Measurements from ENCODE around the gene ARL17A.
"Not testable (repeated sequence)": the region's sequence is repeated elsewhere in the genome, so short reads cannot be mapped to it uniquely, and the experiment has no call there.

Gene ARL17A

DNA sequence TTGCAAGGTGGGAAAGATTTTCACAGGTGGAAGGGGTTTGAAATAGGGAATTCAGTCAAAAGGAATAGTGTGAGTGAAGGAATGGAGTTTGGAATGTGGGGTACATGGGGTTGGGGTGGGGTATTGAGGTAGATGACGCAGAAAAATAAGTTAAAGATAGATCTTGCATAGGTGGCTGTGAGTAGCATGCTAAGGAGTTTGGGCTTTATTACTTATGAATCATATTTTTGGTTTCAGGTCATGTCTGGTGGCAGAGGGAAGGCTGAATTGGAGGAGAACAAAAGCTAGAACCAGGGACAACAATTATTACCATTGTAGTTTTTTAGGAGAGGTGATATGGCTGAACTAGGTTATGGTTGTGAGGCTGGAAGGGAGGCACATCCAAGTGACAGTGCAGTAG lies 34.4 kb upstream of the ARL17A start:
- H3K27me3 ChIP-seq (replicated peaks in 2 of 5; ENCODE audit: control insufficient read depth in 4 of 5, insufficient read depth in 5 of 5, low read length in 4 of 5); H3K27ac ChIP-seq (ENCODE audit: insufficient read depth in 1 of 2, low read depth in 1 of 2, low read length in 2 of 2, poor library complexity in 1 of 2, severe bottlenecking in 2 of 2); H3K4me3 ChIP-seq (ENCODE audit: control insufficient read depth in 1 of 7, extremely low read depth in 1 of 7, insufficient read depth in 4 of 7, low read depth in 2 of 7, low read length in 6 of 7); H3K9me3 ChIP-seq (ENCODE audit: control extremely low read depth in 1 of 5, control insufficient read depth in 4 of 5, insufficient read depth in 2 of 5, low read depth in 1 of 5, low read length in 4 of 5); DNase-seq; CTCF ChIA-PET; H3K36me3 ChIP-seq (ENCODE audit: control insufficient read depth in 4 of 4, insufficient read depth in 4 of 4, low read length in 3 of 4); POLR2A ChIA-PET; H3K4me1 ChIP-seq (ENCODE audit: control extremely low read depth in 1 of 4, control insufficient read depth in 4 of 4, insufficient read depth in 4 of 4, low read length in 3 of 4): not testable (repeated sequence)
- no CpG with 5 or more reads among the region's 1 CpG for WGBS (ENCODE audit: insufficient coverage)

GRCh38 chr17:46611304-46611703 lies 31.8 kb upstream of the ARL17A start:
- DNase-seq; H3K9me3 ChIP-seq (ENCODE audit: control extremely low read depth in 1 of 5, control insufficient read depth in 4 of 5, insufficient read depth in 2 of 5, low read depth in 1 of 5, low read length in 4 of 5); H3K4me3 ChIP-seq (ENCODE audit: control insufficient read depth in 1 of 7, extremely low read depth in 1 of 7, insufficient read depth in 4 of 7, low read depth in 2 of 7, low read length in 6 of 7); H3K4me1 ChIP-seq (ENCODE audit: control extremely low read depth in 1 of 4, control insufficient read depth in 4 of 4, insufficient read depth in 4 of 4, low read length in 3 of 4); CTCF ChIA-PET; H3K27ac ChIP-seq (ENCODE audit: insufficient read depth in 1 of 2, low read depth in 1 of 2, low read length in 2 of 2, poor library complexity in 1 of 2, severe bottlenecking in 2 of 2); H3K36me3 ChIP-seq (ENCODE audit: control insufficient read depth in 4 of 4, insufficient read depth in 4 of 4, low read length in 3 of 4); POLR2A ChIA-PET; H3K27me3 ChIP-seq (replicated peaks in 2 of 5; ENCODE audit: control insufficient read depth in 4 of 5, insufficient read depth in 5 of 5, low read length in 4 of 5): not testable (repeated sequence)
- WGBS (ENCODE audit: insufficient coverage) = no CpG with 5 or more reads among the region's 2 CpGs

DNA sequence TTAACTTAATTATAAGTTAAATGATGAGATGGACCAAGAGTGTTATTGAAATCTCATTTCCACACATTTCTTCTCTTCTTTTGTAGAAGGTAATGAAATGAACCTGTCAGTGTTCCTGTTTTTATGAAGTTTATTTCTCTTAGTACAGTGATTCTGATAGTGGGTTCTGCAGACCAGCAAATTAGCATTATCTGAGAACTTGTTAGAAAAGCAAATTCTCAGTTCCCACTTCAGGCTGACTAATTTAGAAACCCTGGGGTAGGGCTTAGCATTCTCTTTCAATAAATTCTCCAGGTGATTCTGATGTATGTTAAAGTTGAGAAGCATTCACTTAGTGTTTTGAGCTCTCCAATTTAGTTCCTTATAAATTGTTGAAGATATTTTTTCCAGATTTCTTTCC lies 23.6 kb upstream of the ARL17A start:
- H3K27me3 ChIP-seq (replicated peaks in 2 of 5; ENCODE audit: control insufficient read depth in 4 of 5, insufficient read depth in 5 of 5, low read length in 4 of 5); H3K4me3 ChIP-seq (ENCODE audit: control insufficient read depth in 1 of 7, extremely low read depth in 1 of 7, insufficient read depth in 4 of 7, low read depth in 2 of 7, low read length in 6 of 7); DNase-seq; H3K9me3 ChIP-seq (ENCODE audit: control extremely low read depth in 1 of 5, control insufficient read depth in 4 of 5, insufficient read depth in 2 of 5, low read depth in 1 of 5, low read length in 4 of 5); H3K27ac ChIP-seq (ENCODE audit: insufficient read depth in 1 of 2, low read depth in 1 of 2, low read length in 2 of 2, poor library complexity in 1 of 2, severe bottlenecking in 2 of 2); POLR2A ChIA-PET; CTCF ChIA-PET; H3K4me1 ChIP-seq (ENCODE audit: control extremely low read depth in 1 of 4, control insufficient read depth in 4 of 4, insufficient read depth in 4 of 4, low read length in 3 of 4); H3K36me3 ChIP-seq (ENCODE audit: control insufficient read depth in 4 of 4, insufficient read depth in 4 of 4, low read length in 3 of 4): not testable (repeated sequence)

DNA sequence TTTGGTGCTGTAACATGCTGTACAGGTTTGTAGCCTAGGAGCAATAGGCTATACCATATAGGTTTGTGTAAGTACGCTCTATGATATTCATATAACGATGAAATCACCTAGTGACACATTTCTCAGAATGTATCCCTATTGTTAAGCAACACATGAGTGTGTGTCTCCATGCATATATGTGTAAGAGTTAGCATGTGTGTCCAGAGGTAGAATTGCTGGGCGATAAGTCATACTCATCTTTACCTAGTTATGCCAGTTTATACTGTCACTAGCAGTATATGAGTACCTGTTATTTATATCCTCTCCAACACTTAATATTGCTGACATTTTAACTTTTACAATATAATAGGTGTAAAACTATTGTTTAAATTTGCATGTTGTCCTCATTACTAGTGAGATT lies 21.3 kb upstream of the ARL17A start:
- POLR2A ChIA-PET; H3K27me3 ChIP-seq (replicated peaks in 2 of 5; ENCODE audit: control insufficient read depth in 4 of 5, insufficient read depth in 5 of 5, low read length in 4 of 5); H3K27ac ChIP-seq (ENCODE audit: insufficient read depth in 1 of 2, low read depth in 1 of 2, low read length in 2 of 2, poor library complexity in 1 of 2, severe bottlenecking in 2 of 2); H3K9me3 ChIP-seq (ENCODE audit: control extremely low read depth in 1 of 5, control insufficient read depth in 4 of 5, insufficient read depth in 2 of 5, low read depth in 1 of 5, low read length in 4 of 5); H3K36me3 ChIP-seq (ENCODE audit: control insufficient read depth in 4 of 4, insufficient read depth in 4 of 4, low read length in 3 of 4); H3K4me1 ChIP-seq (ENCODE audit: control extremely low read depth in 1 of 4, control insufficient read depth in 4 of 4, insufficient read depth in 4 of 4, low read length in 3 of 4); DNase-seq; H3K4me3 ChIP-seq (ENCODE audit: control insufficient read depth in 1 of 7, extremely low read depth in 1 of 7, insufficient read depth in 4 of 7, low read depth in 2 of 7, low read length in 6 of 7); CTCF ChIA-PET: not testable (repeated sequence)
- no CpG with 5 or more reads among the region's 3 CpGs for WGBS (ENCODE audit: insufficient coverage)

- WGBS (ENCODE audit: insufficient coverage) = no CpG with 5 or more reads among the region's 3 CpGs
- CTCF ChIA-PET; H3K27me3 ChIP-seq (replicated peaks in 2 of 5; ENCODE audit: control insufficient read depth in 4 of 5, insufficient read depth in 5 of 5, low read length in 4 of 5); H3K4me1 ChIP-seq (ENCODE audit: control extremely low read depth in 1 of 4, control insufficient read depth in 4 of 4, insufficient read depth in 4 of 4, low read length in 3 of 4); POLR2A ChIA-PET; DNase-seq; H3K36me3 ChIP-seq (ENCODE audit: control insufficient read depth in 4 of 4, insufficient read depth in 4 of 4, low read length in 3 of 4); H3K4me3 ChIP-seq (ENCODE audit: control insufficient read depth in 1 of 7, extremely low read depth in 1 of 7, insufficient read depth in 4 of 7, low read depth in 2 of 7, low read length in 6 of 7); H3K9me3 ChIP-seq (ENCODE audit: control extremely low read depth in 1 of 5, control insufficient read depth in 4 of 5, insufficient read depth in 2 of 5, low read depth in 1 of 5, low read length in 4 of 5); H3K27ac ChIP-seq (ENCODE audit: insufficient read depth in 1 of 2, low read depth in 1 of 2, low read length in 2 of 2, poor library complexity in 1 of 2, severe bottlenecking in 2 of 2): not testable (repeated sequence)
Observed at GRCh38 chr17:46598344-46598931, 18.9 kb upstream of the ARL17A start.

DNA sequence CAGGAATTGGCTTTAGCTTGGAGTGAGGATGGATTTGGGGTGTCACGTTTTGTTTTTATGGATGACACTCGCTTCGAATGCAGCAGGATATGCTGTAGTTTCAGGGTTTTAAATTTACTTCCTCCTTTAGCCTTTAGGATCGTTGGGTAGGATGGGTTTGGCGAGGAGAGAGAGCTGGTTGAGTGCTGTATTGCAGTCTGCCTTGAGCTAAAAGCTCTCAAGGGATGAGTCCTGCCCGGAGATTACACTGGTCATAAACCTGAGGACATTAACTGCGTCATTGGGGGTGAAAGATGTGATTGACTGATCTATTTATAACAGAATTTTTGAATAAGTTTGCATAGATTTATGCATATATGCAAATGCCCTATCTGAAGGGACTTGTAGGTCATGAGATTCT lies 11.8 kb upstream of the ARL17A start:
- CTCF ChIA-PET; H3K27ac ChIP-seq (ENCODE audit: insufficient read depth in 1 of 2, low read depth in 1 of 2, low read length in 2 of 2, poor library complexity in 1 of 2, severe bottlenecking in 2 of 2); H3K36me3 ChIP-seq (ENCODE audit: control insufficient read depth in 4 of 4, insufficient read depth in 4 of 4, low read length in 3 of 4); POLR2A ChIA-PET; H3K4me3 ChIP-seq (ENCODE audit: control insufficient read depth in 1 of 7, extremely low read depth in 1 of 7, insufficient read depth in 4 of 7, low read depth in 2 of 7, low read length in 6 of 7); H3K4me1 ChIP-seq (ENCODE audit: control extremely low read depth in 1 of 4, control insufficient read depth in 4 of 4, insufficient read depth in 4 of 4, low read length in 3 of 4); DNase-seq; H3K9me3 ChIP-seq (ENCODE audit: control extremely low read depth in 1 of 5, control insufficient read depth in 4 of 5, insufficient read depth in 2 of 5, low read depth in 1 of 5, low read length in 4 of 5); H3K27me3 ChIP-seq (replicated peaks in 2 of 5; ENCODE audit: control insufficient read depth in 4 of 5, insufficient read depth in 5 of 5, low read length in 4 of 5): not testable (repeated sequence)
- no CpG with 5 or more reads among the region's 7 CpGs for whole genome bisulfite sequencing (ENCODE audit: insufficient coverage)

GRCh38 chr17:46590157-46591146 lies 11.0 kb upstream of the ARL17A start, which contains the start of gene NSF:
TSS of gene NSF (plus strand) at chr17:46590669. CDS start at chr17:46590776, 107 bp downstream.
- H3K4me3 ChIP-seq (ENCODE audit: control insufficient read depth in 1 of 7, extremely low read depth in 1 of 7, insufficient read depth in 4 of 7, low read depth in 2 of 7, low read length in 6 of 7); H3K4me1 ChIP-seq (ENCODE audit: control extremely low read depth in 1 of 4, control insufficient read depth in 4 of 4, insufficient read depth in 4 of 4, low read length in 3 of 4); CTCF ChIA-PET; DNase-seq; H3K27me3 ChIP-seq (replicated peaks in 2 of 5; ENCODE audit: control insufficient read depth in 4 of 5, insufficient read depth in 5 of 5, low read length in 4 of 5); H3K36me3 ChIP-seq (ENCODE audit: control insufficient read depth in 4 of 4, insufficient read depth in 4 of 4, low read length in 3 of 4); H3K9me3 ChIP-seq (ENCODE audit: control extremely low read depth in 1 of 5, control insufficient read depth in 4 of 5, insufficient read depth in 2 of 5, low read depth in 1 of 5, low read length in 4 of 5); POLR2A ChIA-PET; H3K27ac ChIP-seq (ENCODE audit: insufficient read depth in 1 of 2, low read depth in 1 of 2, low read length in 2 of 2, poor library complexity in 1 of 2, severe bottlenecking in 2 of 2): not testable (repeated sequence)
- no CpG with 5 or more reads among the region's 95 CpGs for whole genome bisulfite sequencing (ENCODE audit: insufficient coverage)

Data from common myeloid progenitor, CD34-positive (primary cell).